Activated naive CD4-positive, alpha-beta T cell treated with anti-CD3 and anti-CD28 coated beads, Interleukin-2, amount 50 U/mL, for 24 hours (primary cell): Measurements from ENCODE around the gene ZNF532.
"Not testable (repeated sequence)": the region's sequence is repeated elsewhere in the genome, so short reads cannot be mapped to it uniquely, and the experiment has no call there.

Experiments
- H3K27ac Mint-ChIP-seq: one replicate; pipeline ENCODE4 v1.8.0; 2021; ENCODE audit warnings: mild to moderate bottlenecking, mixed read lengths
- H3K27me3 Mint-ChIP-seq: one replicate; pipeline ENCODE4 v1.8.0; 2021; ENCODE audit warnings: mixed read lengths
- H3K36me3 Mint-ChIP-seq: one replicate; pipeline ENCODE4 v1.8.0; 2021; ENCODE audit warnings: mixed read lengths
- H3K4me1 Mint-ChIP-seq: one replicate; pipeline ENCODE4 v1.8.0; 2021; ENCODE audit warnings: mixed read lengths
- H3K4me3 Mint-ChIP-seq: one replicate; pipeline ENCODE4 v1.8.0; 2021; ENCODE audit warnings: mild to moderate bottlenecking, mixed read lengths
- H3K9me3 Mint-ChIP-seq: one replicate; pipeline ENCODE4 v1.8.0; 2021; ENCODE audit warnings: mixed read lengths

ZNF532 gene

GRCh38 chr18:58842978-58843687 is 21.5 kb upstream of the ZNF532 start:
- Mint-ChIP-seq H3K27ac (no peak overlapping the region), H3K36me3 (no peaks in the 10 kb centered on the region), H3K4me1 (peaks cover 7% of the 10 kb centered on the region), H3K9me3 (no peaks in the 10 kb centered on the region), H3K4me3 (no peak overlapping the region), H3K27me3 (peaks cover 46% of the 10 kb centered on the region)

GRCh38 chr18:58843688-58844035 is 21.0 kb upstream of the ZNF532 start:
- Mint-ChIP-seq H3K4me3 (no peak overlapping the region), H3K4me1 (peaks cover 7% of the 10 kb centered on the region), H3K36me3 (no peaks in the 10 kb centered on the region), H3K27me3 (peaks cover 51% of the 10 kb centered on the region), H3K27ac (no peak overlapping the region), H3K9me3 (no peaks in the 10 kb centered on the region)

GRCh38 chr18:58844871-58845270 is 19.8 kb upstream of the ZNF532 start:
- no peaks in the 10 kb centered on the region for H3K9me3 Mint-ChIP-seq
- H3K36me3 Mint-ChIP-seq, result no peaks in the 10 kb centered on the region
- no peak overlapping the region for H3K4me3 Mint-ChIP-seq
- H3K4me1 Mint-ChIP-seq, result peaks cover 7% of the 10 kb centered on the region
- peaks cover 56% of the 10 kb centered on the region for H3K27me3 Mint-ChIP-seq
- H3K27ac Mint-ChIP-seq, result no peak overlapping the region

GRCh38 chr18:58845928-58846724 is 18.6 kb upstream of the ZNF532 start:
- no peaks in the 10 kb centered on the region for H3K9me3 Mint-ChIP-seq
- H3K4me3 Mint-ChIP-seq, result no peak overlapping the region
- peak overlapping the region; percentile 84 for H3K27ac Mint-ChIP-seq
- peaks cover 55% of the 10 kb centered on the region for H3K27me3 Mint-ChIP-seq
- H3K4me1 Mint-ChIP-seq, result peaks cover 7% of the 10 kb centered on the region
- H3K36me3 Mint-ChIP-seq, result no peaks in the 10 kb centered on the region

- H3K27me3 Mint-ChIP-seq, result peaks cover 51% of the 10 kb centered on the region
- no peaks in the 10 kb centered on the region for H3K36me3 Mint-ChIP-seq
- H3K9me3 Mint-ChIP-seq, result no peaks in the 10 kb centered on the region
- no peak overlapping the region for H3K4me3 Mint-ChIP-seq
- H3K27ac Mint-ChIP-seq, result no peak overlapping the region
- peaks cover 7% of the 10 kb centered on the region for H3K4me1 Mint-ChIP-seq
Measured at GRCh38 chr18:58847383-58848071, 17.1 kb upstream of the ZNF532 start.

- Mint-ChIP-seq H3K27me3 (peaks cover 48% of the 10 kb centered on the region), H3K27ac (no peak overlapping the region), H3K36me3 (no peaks in the 10 kb centered on the region), H3K4me3 (no peak overlapping the region), H3K9me3 (no peaks in the 10 kb centered on the region), H3K4me1 (peaks cover 7% of the 10 kb centered on the region)
Measured at GRCh38 chr18:58848685-58849084, 16.0 kb upstream of the ZNF532 start.

GRCh38 chr18:58850786-58851469 is 13.7 kb upstream of the ZNF532 start:
- Mint-ChIP-seq H3K4me1 (peaks cover 7% of the 10 kb centered on the region), H3K4me3 (no peak overlapping the region), H3K27ac (peak overlapping the region; percentile 43), H3K27me3 (peaks cover 34% of the 10 kb centered on the region), H3K9me3 (no peaks in the 10 kb centered on the region), H3K36me3 (no peaks in the 10 kb centered on the region)

GRCh38 chr18:58851856-58852255 is 12.8 kb upstream of the ZNF532 start:
- H3K4me3 Mint-ChIP-seq, result no peak overlapping the region
- H3K9me3 Mint-ChIP-seq, result no peaks in the 10 kb centered on the region
- no peak overlapping the region for H3K27ac Mint-ChIP-seq
- H3K27me3 Mint-ChIP-seq, result peaks cover 27% of the 10 kb centered on the region
- H3K4me1 Mint-ChIP-seq, result peaks cover 7% of the 10 kb centered on the region
- no peaks in the 10 kb centered on the region for H3K36me3 Mint-ChIP-seq

- no peaks in the 10 kb centered on the region for H3K4me1 Mint-ChIP-seq
- peaks cover 24% of the 10 kb centered on the region for H3K27me3 Mint-ChIP-seq
- H3K4me3 Mint-ChIP-seq, result no peak overlapping the region
- H3K27ac Mint-ChIP-seq, result no peak overlapping the region
- no peaks in the 10 kb centered on the region for H3K36me3 Mint-ChIP-seq
- H3K9me3 Mint-ChIP-seq, result no peaks in the 10 kb centered on the region
Measured at GRCh38 chr18:58852629-58853028, 12.0 kb upstream of the ZNF532 start.

- Mint-ChIP-seq H3K4me1 (no peaks in the 10 kb centered on the region), H3K27me3 (peaks cover 21% of the 10 kb centered on the region), H3K27ac (no peak overlapping the region), H3K4me3 (no peak overlapping the region), H3K9me3 (no peaks in the 10 kb centered on the region), H3K36me3 (no peaks in the 10 kb centered on the region)
Measured at GRCh38 chr18:58853561-58853960, 11.1 kb upstream of the ZNF532 start.

- not testable (repeated sequence) for H3K36me3 Mint-ChIP-seq, H3K27ac Mint-ChIP-seq, H3K4me1 Mint-ChIP-seq, H3K4me3 Mint-ChIP-seq, H3K9me3 Mint-ChIP-seq
- peaks cover 23% of the 10 kb centered on the region for H3K27me3 Mint-ChIP-seq
Measured at GRCh38 chr18:58855521-58855920, 9.2 kb upstream of the ZNF532 start.

- Mint-ChIP-seq H3K27ac (no peak overlapping the region), H3K36me3 (no peaks in the 10 kb centered on the region), H3K4me3 (no peak overlapping the region), H3K27me3 (peaks cover 29% of the 10 kb centered on the region), H3K9me3 (no peaks in the 10 kb centered on the region), H3K4me1 (no peaks in the 10 kb centered on the region)
Measured at GRCh38 chr18:58856881-58857280, 7.8 kb upstream of the ZNF532 start.

- Mint-ChIP-seq H3K4me3 (no peak overlapping the region), H3K9me3 (no peaks in the 10 kb centered on the region), H3K27ac (no peak overlapping the region), H3K27me3 (peaks cover 35% of the 10 kb centered on the region), H3K36me3 (no peaks in the 10 kb centered on the region), H3K4me1 (peaks cover 3% of the 10 kb centered on the region)
Measured at GRCh38 chr18:58858591-58859468, 5.8 kb upstream of the ZNF532 start.

- Mint-ChIP-seq H3K4me1 (peaks cover 7% of the 10 kb centered on the region), H3K9me3 (no peaks in the 10 kb centered on the region), H3K36me3 (no peaks in the 10 kb centered on the region), H3K27ac (no peak overlapping the region), H3K27me3 (peaks cover 42% of the 10 kb centered on the region), H3K4me3 (no peak overlapping the region)
Measured at GRCh38 chr18:58859907-58860306, 4.8 kb upstream of the ZNF532 start.

GRCh38 chr18:58860747-58861231 is 3.9 kb upstream of the ZNF532 start:
- Mint-ChIP-seq H3K4me1 (peaks cover 7% of the 10 kb centered on the region), H3K36me3 (no peaks in the 10 kb centered on the region), H3K4me3 (no peak overlapping the region), H3K27ac (no peak overlapping the region), H3K27me3 (peaks cover 50% of the 10 kb centered on the region), H3K9me3 (no peaks in the 10 kb centered on the region)
